IMR-90 (cell line): Measurements from ENCODE around the gene STARD7. TPM values are rescaled to one million over a fixed set of nuclear protein-coding genes. Genes with fewer than 3 reads are reported as not detected.

ENCODE experiments used
- ATAC-seq: fragments of 200-7000 bp; cut with Tn5 transposase; 2 replicates; pipeline ENCODE4 v1.9.1; 2020; ENCODE audit warnings: low read depth, mild to moderate bottlenecking, moderate library complexity
- BruUV-seq: library from RNA; stranded (reverse); fragments of 400-500 nt; replicated peaks from 2 replicates; lab custom pipeline; 2021; lab: Mats Ljungman, UMichigan
- CTCF ChIA-PET: fragments of 300-600 bp; formaldehyde crosslinking; extraction: SDS; loops from one replicate; lab custom pipeline; 2021; ENCODE audit warnings: antibody characterized with exemption; lab: Yijun Ruan, JAX
- POLR2A ChIA-PET: fragments of 300-600 bp; sonication (Branson Sonifier 250); formaldehyde crosslinking; loops from one replicate; lab custom pipeline; 2022; ENCODE audit warnings: antibody characterized with exemption; ENCODE audit not compliant: unreplicated experiment; lab: Charles Lee
- DNase-seq: peaks from one replicate; pipeline ENCODE4 v3.0.0; 2013
- H2AFZ ChIP-seq: replicated peaks from 2 replicates; pipeline ENCODE3; 2013; ENCODE audit warnings: low read length, mild to moderate bottlenecking; ENCODE audit not compliant: poor library complexity
- H2AK5ac ChIP-seq: 2 replicates; pipeline ENCODE4 v1.6.1; 2013; ENCODE audit warnings: low read depth, low read length, inconsistent platforms
- H2AK9ac ChIP-seq: replicated peaks from 2 replicates; pipeline ENCODE3; 2013; ENCODE audit warnings: mild to moderate bottlenecking, low read depth, low read length, moderate library complexity; ENCODE audit not compliant: poor library complexity
- H2BK120ac ChIP-seq: 2 replicates; pipeline ENCODE4 v1.6.1; 2013; ENCODE audit warnings: low read depth, low read length, inconsistent platforms
- H2BK15ac ChIP-seq: 3 replicates; pipeline ENCODE4 v1.6.1; 2013; ENCODE audit warnings: low read depth, low read length, inconsistent platforms
- H2BK20ac ChIP-seq: 2 replicates; pipeline ENCODE4 v1.6.1; 2013; ENCODE audit warnings: low read depth, mild to moderate bottlenecking, inconsistent platforms, low read length, moderate library complexity
- H2BK5ac ChIP-seq: 2 replicates; pipeline ENCODE4 v1.6.1; 2013; ENCODE audit warnings: mild to moderate bottlenecking, low read depth, low read length, inconsistent platforms; ENCODE audit not compliant: poor library complexity, severe bottlenecking
- H3K14ac ChIP-seq: replicated peaks from 2 replicates; pipeline ENCODE4 v1.6.1; 2013; ENCODE audit warnings: low read depth, low read length, inconsistent platforms
- H3K18ac ChIP-seq: 2 replicates; pipeline ENCODE4 v1.6.1; 2013; ENCODE audit warnings: low read depth, low read length, control low read depth
- H3K23ac ChIP-seq: 2 replicates; pipeline ENCODE4 v1.6.1; 2013; ENCODE audit warnings: low read depth, low read length, inconsistent platforms
- H3K27ac ChIP-seq: 2 replicates; pipeline ENCODE4 v1.5.1; 2013; ENCODE audit warnings: mild to moderate bottlenecking, control low read depth, low read length; ENCODE audit not compliant: insufficient read depth
- H3K27me3 ChIP-seq: 2 replicates; pipeline ENCODE4 v1.6.1; 2013; ENCODE audit warnings: low read length; ENCODE audit not compliant: control insufficient read depth, insufficient read depth
- H3K36me3 ChIP-seq: 2 replicates; pipeline ENCODE4 v1.6.1; 2013; ENCODE audit warnings: low read length, mixed read lengths; ENCODE audit not compliant: control insufficient read depth, insufficient read depth
- H3K4ac ChIP-seq: 2 replicates; pipeline ENCODE4 v1.6.1; 2013; ENCODE audit warnings: low read depth, low read length, inconsistent platforms
- H3K4me1 ChIP-seq: 2 replicates; pipeline ENCODE4 v1.6.1; 2013; ENCODE audit warnings: low read length, mixed read lengths; ENCODE audit not compliant: control insufficient read depth, insufficient read depth
- H3K4me2 ChIP-seq: 2 replicates; pipeline ENCODE4 v1.6.1; 2013; ENCODE audit warnings: low read depth, mild to moderate bottlenecking, control low read depth, low read length, moderate library complexity
- H3K4me3 ChIP-seq: 2 replicates; pipeline ENCODE4 v1.5.1; 2013; ENCODE audit warnings: low read depth, mild to moderate bottlenecking, control low read depth, low read length, moderate library complexity; ENCODE audit not compliant: insufficient read depth
- H3K56ac ChIP-seq: 2 replicates; pipeline ENCODE4 v1.6.1; 2013; ENCODE audit warnings: low read length, inconsistent platforms; ENCODE audit not compliant: insufficient read depth; ENCODE audit errors: extremely low read depth
- H3K79me1 ChIP-seq, 2 experiments: 2 replicates each; pipeline ENCODE4 v1.6.1; 2013; ENCODE audit warnings: low read length in 2 of 2, inconsistent platforms in 1 of 2, low read depth in 1 of 2
- H3K9ac ChIP-seq: 2 replicates; pipeline ENCODE4 v1.6.1; 2013; ENCODE audit warnings: low read depth, low read length, control low read depth
- H3K9me1 ChIP-seq: 2 replicates; pipeline ENCODE4 v1.6.1; 2013; ENCODE audit warnings: low read length, inconsistent platforms; ENCODE audit not compliant: insufficient read depth
- H3K9me3 ChIP-seq: 2 replicates; pipeline ENCODE4 v1.6.1; 2013; ENCODE audit warnings: low read length; ENCODE audit not compliant: control insufficient read depth, insufficient read depth
- H4K20me1 ChIP-seq: 2 replicates; pipeline ENCODE4 v1.6.1; 2013; ENCODE audit warnings: low read length, inconsistent platforms; ENCODE audit not compliant: insufficient read depth
- H4K5ac ChIP-seq: 2 replicates; pipeline ENCODE4 v1.6.1; 2013; ENCODE audit warnings: mild to moderate bottlenecking, low read depth, low read length, control low read depth
- H4K8ac ChIP-seq, 2 experiments: 2 replicates each; pipeline ENCODE4 v1.6.1; 2013; ENCODE audit warnings: low read depth in 2 of 2, low read length in 2 of 2, control low read depth in 1 of 2, inconsistent platforms in 1 of 2
- H4K91ac ChIP-seq: 2 replicates; pipeline ENCODE4 v1.6.1; 2013; ENCODE audit warnings: low read depth, low read length, inconsistent platforms; ENCODE audit not compliant: insufficient read depth
- BHLHE40 ChIP-seq: fragments of 150-350 bp; IDR thresholded peaks from 2 replicates; pipeline ENCODE4 v1.6.1; 2016; ENCODE audit warnings: mild to moderate bottlenecking, low read depth, low read length
- CEBPB ChIP-seq: IDR thresholded peaks from 2 replicates; pipeline ENCODE4 v1.6.1; 2012; ENCODE audit warnings: low read depth, low read length, improper control_type of control experiment
- CHD1 ChIP-seq: IDR thresholded peaks from 2 replicates; pipeline ENCODE4 v1.6.1; 2012; ENCODE audit warnings: low read depth, low read length, improper control_type of control experiment
- CTCF ChIP-seq: conservative IDR thresholded peaks from 2 replicates; pipeline ENCODE4 v1.5.1; 2012; ENCODE audit warnings: mild to moderate bottlenecking, low read depth, low read length, improper control_type of control experiment
- FOS ChIP-seq: fragments of 150-350 bp; IDR thresholded peaks from 2 replicates; pipeline ENCODE4 v1.6.1; 2016; ENCODE audit warnings: low read depth, low read length
- MAFK ChIP-seq: IDR thresholded peaks from 2 replicates; pipeline ENCODE4 v1.6.1; 2012; ENCODE audit warnings: low read depth, low read length, improper control_type of control experiment
- NFE2L2 ChIP-seq: fragments of 150-350 bp; IDR thresholded peaks from 2 replicates; pipeline ENCODE4 v1.6.1; 2016; ENCODE audit warnings: low read depth, mild to moderate bottlenecking, low read length
- POLR2A ChIP-seq: IDR thresholded peaks from 2 replicates; pipeline ENCODE4 v1.6.1; 2012; ENCODE audit warnings: mild to moderate bottlenecking, low read depth, low read length
- RAD21 ChIP-seq: IDR thresholded peaks from 2 replicates; pipeline ENCODE4 v1.6.1; 2012; ENCODE audit warnings: low read length, improper control_type of control experiment
- RCOR1 ChIP-seq: IDR thresholded peaks from 2 replicates; pipeline ENCODE4 v1.6.1; 2012; ENCODE audit warnings: mild to moderate bottlenecking, low read length, improper control_type of control experiment; ENCODE audit not compliant: insufficient replicate concordance
- RFX5 ChIP-seq: IDR thresholded peaks from 2 replicates; pipeline ENCODE4 v1.8.0; 2012; ENCODE audit warnings: low read depth, mild to moderate bottlenecking, low read length, moderate library complexity
- SMC3 ChIP-seq: fragments of 150-350 bp; IDR thresholded peaks from 2 replicates; pipeline ENCODE4 v1.6.1; 2016; ENCODE audit warnings: low read depth, mild to moderate bottlenecking, antibody characterized with exemption, low read length, moderate library complexity
- WGBS, 2 experiments: methylation state at CpG; one replicate each; pipeline versions ENCODE4 v1.1.5 to v1.1.7; 2013; ENCODE audit warnings: missing lambda C conversion rate in 2 of 2; ENCODE audit not compliant: insufficient read length in 1 of 2; ENCODE audit errors: extremely low coverage in 2 of 2; 5-methylcytosine and 5-hydroxymethylcytosine counted together
- dilution Hi-C: fragments of 300-500 bp; cut with HindIII; formaldehyde crosslinking; loops from one replicate; pipeline ENCODE4 v1.14.3; 2018; ENCODE audit warnings: low sequenced_read_pairs; ENCODE audit not compliant: unreplicated experiment
- in situ Hi-C: fragments of 300-500 bp; cut with MboI; formaldehyde crosslinking; loops from 3 replicates; pipeline ENCODE4 v1.14.3; 2019; ENCODE audit warnings: low sequenced_read_pairs, inconsistent platforms, mixed read lengths
- intact Hi-C: fragments of 100-400 bp; cut with micrococcal nuclease; formaldehyde crosslinking; loops from 2 replicates; pipeline ENCODE4 v1.10.0; 2022
- polyA plus RNA-seq, 3 experiments: library from polyadenylated mRNA; depleted of rRNA; stranded (reverse); fragments of >200 nt; gene quantifications; 2 replicates each; pipeline ENCODE4 v1.2.3, GENCODE V29; 2012; ENCODE audit warnings: low replicate concordance in 1 of 3
- total RNA-seq: library from RNA; depleted of rRNA; stranded (reverse); fragments of >200 nt; gene quantifications from 2 replicates; pipeline ENCODE4 v1.2.3, GENCODE V29; 2012
- TF ChIP-seq, protein P1 (sequence below): fragments of 150-350 bp; IDR thresholded peaks from 2 replicates; pipeline ENCODE4 v1.6.1; 2016; ENCODE audit warnings: low read depth, mild to moderate bottlenecking, low read length, moderate library complexity, borderline replicate concordance

The STARD7 gene
- total and polyA plus RNA-seq, 2 of the 4 experiments (the other 2 are of a cell fraction), result 61.7 to 138 TPM

- TF ChIP-seq MAFK (no peak), CTCF (no peak), RCOR1 (no peak), SMC3 (no peak), RFX5 (no peak), FOS (no peak), POLR2A (no peak), CHD1 (no peak), RAD21 (no peak), CEBPB (no peak), BHLHE40 (no peak), NFE2L2 (no peak)
- TF ChIP-seq, protein P1, sequence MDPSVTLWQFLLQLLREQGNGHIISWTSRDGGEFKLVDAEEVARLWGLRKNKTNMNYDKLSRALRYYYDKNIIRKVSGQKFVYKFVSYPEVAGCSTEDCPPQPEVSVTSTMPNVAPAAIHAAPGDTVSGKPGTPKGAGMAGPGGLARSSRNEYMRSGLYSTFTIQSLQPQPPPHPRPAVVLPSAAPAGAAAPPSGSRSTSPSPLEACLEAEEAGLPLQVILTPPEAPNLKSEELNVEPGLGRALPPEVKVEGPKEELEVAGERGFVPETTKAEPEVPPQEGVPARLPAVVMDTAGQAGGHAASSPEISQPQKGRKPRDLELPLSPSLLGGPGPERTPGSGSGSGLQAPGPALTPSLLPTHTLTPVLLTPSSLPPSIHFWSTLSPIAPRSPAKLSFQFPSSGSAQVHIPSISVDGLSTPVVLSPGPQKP, result no peak
- Histone ChIP-seq H3K4ac (no peak overlapping the region), H4K5ac (no peak overlapping the region), H3K4me1 (peaks cover 2% of the 10 kb centered on the region; the same call in 1 of the 2 replicates), H3K56ac (no peak overlapping the region), H3K9ac (no peak overlapping the region), H3K9me1 (peaks cover 8% of the 10 kb centered on the region), H2BK120ac (no peak overlapping the region), H2AK9ac (no peak overlapping the region), H3K36me3 (no peaks in the 10 kb centered on the region), H2BK5ac (no peak overlapping the region), H3K27ac (no peak overlapping the region), H2AK5ac (no peak overlapping the region), H3K14ac (no peak overlapping the region), H3K4me3 (no peak overlapping the region), H3K9me3 (no peaks in the 10 kb centered on the region), H2AFZ (no peak overlapping the region), H3K79me1 (peaks cover 15 to 32% of the 10 kb centered on the region in 2 experiments), H3K18ac (no peak overlapping the region), H4K91ac (no peak overlapping the region), H4K8ac (no peak overlapping the region), H3K27me3 (no peaks in the 10 kb centered on the region), H3K23ac (no peak overlapping the region), H3K4me2 (no peak overlapping the region), H2BK20ac (no peak overlapping the region), H4K20me1 (no peaks in the 10 kb centered on the region), H2BK15ac (no peak overlapping the region)
- no peak for ATAC-seq
- in situ Hi-C loops (no loop called here), dilution Hi-C loops (no loop called here), intact Hi-C loops (no loop called here)
- DNase-seq, result no peak
- WGBS, 2 experiments, result 100% methylated on average over 1 of the region's 4 CpGs; no CpG with 5 or more reads in 1 of the 2 experiments
- BruUV-seq, result no TSS peak
- CTCF ChIA-PET, result no interaction called here
- POLR2A ChIA-PET, result no interaction called here
Observed at GRCh38 chr2:96214554-96214953, 5.9 kb upstream of the STARD7 start.
